HG03108 (cell line): Measurements from ENCODE around the gene DCT.

Source experiments
- ATAC-seq: cut with Tn5 transposase; IDR thresholded peaks from one replicate; pipeline ENCODE4 v1.9.1; 2021; ENCODE audit warnings: moderate library complexity; ENCODE audit not compliant: unreplicated experiment

The DCT gene

GRCh38 chr13:94400874-94401273 is 78.6 kb downstream of the DCT start:
- no peak for ATAC-seq

GRCh38 chr13:94399812-94400211 is 79.7 kb downstream of the DCT start:
- no peak for ATAC-seq

- ATAC-seq, result no peak
Measured at GRCh38 chr13:94395860-94396259, 83.6 kb downstream of the DCT start.

- no peak for ATAC-seq
Measured at GRCh38 chr13:94394723-94395122, 84.8 kb downstream of the DCT start.

GRCh38 chr13:94390881-94391280 is 88.6 kb downstream of the DCT start:
- ATAC-seq, result no peak

DNA sequence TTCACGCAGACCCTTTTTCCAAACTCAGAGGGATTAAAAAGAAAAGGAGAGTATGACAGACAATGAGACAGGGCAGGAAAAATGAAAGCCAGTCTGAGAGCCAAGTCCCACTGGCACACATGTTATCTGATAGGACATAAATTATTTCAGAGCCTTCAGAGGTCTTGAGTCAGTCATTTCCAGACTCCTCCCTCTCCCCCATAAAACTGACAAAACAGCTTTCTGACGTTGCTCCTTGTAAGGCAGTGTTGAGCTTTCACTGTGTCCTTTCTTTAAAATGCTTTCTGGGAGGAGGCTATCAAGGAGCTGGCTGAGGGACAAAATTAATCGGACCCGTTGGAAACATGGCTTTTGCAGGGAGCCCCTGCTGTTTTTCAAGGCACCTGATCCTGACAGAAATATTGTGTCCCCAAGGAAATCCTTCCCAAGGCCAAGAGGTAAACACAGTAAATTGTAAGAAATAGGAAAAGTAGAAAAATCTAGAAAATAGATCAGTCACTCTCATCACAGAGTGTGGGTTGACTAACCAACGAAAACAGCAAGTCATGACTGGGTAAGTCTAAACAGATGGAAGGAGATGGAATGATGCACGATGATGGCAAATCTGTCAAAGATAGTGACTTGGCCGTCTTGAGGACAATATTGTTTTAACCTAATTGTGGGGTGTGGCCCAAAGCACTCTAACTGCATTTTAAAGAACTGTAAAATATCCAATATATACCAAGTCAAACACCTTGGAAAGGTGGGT is 89.7 kb downstream of the DCT start:
- no peak for ATAC-seq

DNA sequence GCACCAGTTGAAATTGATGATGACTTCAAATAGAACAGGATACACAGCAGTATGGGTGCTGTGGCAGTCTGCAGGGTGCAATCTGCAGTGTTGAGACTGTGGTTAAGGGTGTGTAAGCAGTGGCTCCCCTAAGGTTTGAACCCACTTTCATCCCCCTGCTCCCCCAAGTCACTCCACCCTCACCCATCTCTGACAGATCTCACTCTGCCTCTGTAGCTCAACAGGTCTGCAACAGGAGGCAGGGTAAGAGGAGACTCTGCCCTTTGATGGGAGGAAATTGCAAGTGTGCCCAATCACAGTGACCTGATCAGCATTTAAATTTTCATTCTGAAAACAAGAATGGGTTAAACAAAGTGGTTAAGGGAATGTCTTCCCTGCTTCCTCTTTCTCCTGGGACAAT is 92.4 kb downstream of the DCT start:
- no peak for ATAC-seq
